Breast epithelium (tissue), 3 donors: ENCODE results near the gene INIP.

Source experiments
- POLR2A ChIP-seq: fragments of 450-650 bp; IDR thresholded peaks from one replicate; pipeline ENCODE4 v1.6.1; 2016; ENCODE audit warnings: antibody characterized with exemption, mild to moderate bottlenecking, moderate library complexity
- POLR2AphosphoS5 ChIP-seq, 3 donors: sonication (generic); formaldehyde crosslinking; IDR thresholded peaks; one replicate each; pipeline ENCODE4 v1.6.1; 2017; ENCODE audit warnings: antibody characterized with exemption in 3 of 3
- TF ChIP-seq, protein P1 (sequence below), 3 donors: fragments of 450-650 bp; IDR thresholded peaks; one replicate each; pipeline ENCODE4 v1.5.1; 2016 to 2017; ENCODE audit warnings: antibody characterized with exemption in 3 of 3, mild to moderate bottlenecking in 3 of 3, moderate library complexity in 3 of 3

DNA sequence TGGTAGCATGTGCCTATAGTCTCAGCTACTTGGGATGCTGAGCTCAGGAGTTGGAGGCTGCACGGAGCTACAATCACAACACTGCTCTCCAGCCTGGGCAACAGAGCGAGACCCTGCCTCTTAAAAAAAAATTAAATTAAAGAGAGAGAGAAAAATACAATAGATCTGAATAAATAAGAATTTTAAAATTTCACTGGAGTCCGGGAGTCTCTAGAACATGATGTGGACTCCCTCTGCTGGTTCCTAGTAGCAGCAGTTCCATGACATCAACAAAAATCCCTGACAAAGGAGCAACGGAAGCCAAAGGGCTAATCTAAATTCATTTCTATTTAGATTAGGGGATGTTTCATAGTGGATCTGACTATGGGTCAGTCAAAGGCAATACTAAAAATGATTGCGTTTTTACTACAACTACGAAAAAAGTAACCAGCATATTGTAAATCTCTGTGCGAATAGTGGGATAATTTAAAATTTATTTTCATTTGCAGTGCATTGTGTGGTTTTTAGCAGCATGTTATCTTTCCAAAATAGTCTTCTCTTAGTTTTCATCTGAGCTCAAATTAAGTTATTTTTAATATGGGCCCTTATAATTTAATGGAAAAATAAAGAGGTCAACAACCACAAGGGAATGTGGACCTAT, 6.7 kb downstream of the INIP start:
- TF ChIP-seq POLR2A: no peak
- TF ChIP-seq, protein P1, sequence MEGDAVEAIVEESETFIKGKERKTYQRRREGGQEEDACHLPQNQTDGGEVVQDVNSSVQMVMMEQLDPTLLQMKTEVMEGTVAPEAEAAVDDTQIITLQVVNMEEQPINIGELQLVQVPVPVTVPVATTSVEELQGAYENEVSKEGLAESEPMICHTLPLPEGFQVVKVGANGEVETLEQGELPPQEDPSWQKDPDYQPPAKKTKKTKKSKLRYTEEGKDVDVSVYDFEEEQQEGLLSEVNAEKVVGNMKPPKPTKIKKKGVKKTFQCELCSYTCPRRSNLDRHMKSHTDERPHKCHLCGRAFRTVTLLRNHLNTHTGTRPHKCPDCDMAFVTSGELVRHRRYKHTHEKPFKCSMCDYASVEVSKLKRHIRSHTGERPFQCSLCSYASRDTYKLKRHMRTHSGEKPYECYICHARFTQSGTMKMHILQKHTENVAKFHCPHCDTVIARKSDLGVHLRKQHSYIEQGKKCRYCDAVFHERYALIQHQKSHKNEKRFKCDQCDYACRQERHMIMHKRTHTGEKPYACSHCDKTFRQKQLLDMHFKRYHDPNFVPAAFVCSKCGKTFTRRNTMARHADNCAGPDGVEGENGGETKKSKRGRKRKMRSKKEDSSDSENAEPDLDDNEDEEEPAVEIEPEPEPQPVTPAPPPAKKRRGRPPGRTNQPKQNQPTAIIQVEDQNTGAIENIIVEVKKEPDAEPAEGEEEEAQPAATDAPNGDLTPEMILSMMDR (IDR thresholded peaks at IDR 0.05): no peak
- no peak for TF ChIP-seq POLR2AphosphoS5 (IDR thresholded peaks at IDR 0.05)
